PC-9 (cell line): ENCODE data around the gene TICAM2. TPM values are rescaled to one million over a fixed set of nuclear protein-coding genes. Genes with fewer than 3 reads are reported as not detected.

ENCODE experiments used
- BruUV-seq: library from RNA; stranded (reverse); fragments of 400-500 nt; replicated peaks from 2 replicates; lab custom pipeline; 2021; lab: Mats Ljungman, UMichigan
- CTCF ChIA-PET: fragments of 300-600 bp; sonication (Branson Sonifier 250); formaldehyde crosslinking; loops from one replicate; lab custom pipeline; 2022; ENCODE audit warnings: antibody characterized with exemption; lab: Charles Lee
- POLR2A ChIA-PET: fragments of 300-600 bp; sonication (Branson Sonifier 250); formaldehyde crosslinking; loops from one replicate; lab custom pipeline; 2022; ENCODE audit warnings: antibody characterized with exemption; ENCODE audit not compliant: unreplicated experiment; lab: Charles Lee
- DNase-seq, 2 experiments: peaks; one replicate each; pipeline versions ENCODE4 v3.0.0 to v3.0.0-alpha.2; 2015 to 2022; ENCODE audit warnings: mixed read lengths in 1 of 2
- H2AFZ ChIP-seq: fragments of 200-600 bp; sonication (generic); 2 replicates; pipeline ENCODE4 v1.8.1; 2017; ENCODE audit warnings: antibody characterized with exemption
- H3F3A ChIP-seq: fragments of 200-600 bp; sonication (generic); 2 replicates; pipeline ENCODE4 v1.8.1; 2017; ENCODE audit warnings: antibody characterized with exemption, mild to moderate bottlenecking, low read depth; ENCODE audit not compliant: insufficient read depth
- H3K27ac ChIP-seq: fragments of 200-600 bp; sonication (generic); 2 replicates; pipeline ENCODE4 v1.6.1; 2016; ENCODE audit warnings: mixed run types
- H3K27me3 ChIP-seq: fragments of 200-600 bp; sonication (generic); 2 replicates; pipeline ENCODE4 v1.6.1; 2016; ENCODE audit warnings: low read depth, mixed run types; ENCODE audit not compliant: insufficient read depth
- H3K36me3 ChIP-seq: fragments of 200-600 bp; sonication (generic); 2 replicates; pipeline ENCODE4 v1.6.1; 2016; ENCODE audit warnings: low read depth, mixed run types
- H3K4me1 ChIP-seq: fragments of 200-600 bp; sonication (generic); replicated peaks from 2 replicates; pipeline ENCODE4 v1.6.1; 2016; ENCODE audit warnings: mixed run types; ENCODE audit not compliant: insufficient read depth
- H3K4me2 ChIP-seq: fragments of 200-600 bp; sonication (generic); 2 replicates; pipeline ENCODE4 v1.6.1; 2017; ENCODE audit warnings: mixed run types
- H3K4me3 ChIP-seq: fragments of 200-600 bp; sonication (generic); 2 replicates; pipeline ENCODE4 v1.6.1; 2016; ENCODE audit warnings: mixed run types
- H3K79me2 ChIP-seq: fragments of 200-600 bp; sonication (generic); 2 replicates; pipeline ENCODE4 v1.6.1; 2017; ENCODE audit warnings: low read depth, mixed run types
- H3K9me2 ChIP-seq: fragments of 200-600 bp; sonication (generic); 2 replicates; pipeline ENCODE4 v1.8.1; 2017; ENCODE audit warnings: mild to moderate bottlenecking; ENCODE audit not compliant: insufficient read depth
- H3K9me3 ChIP-seq: fragments of 200-600 bp; sonication (generic); 2 replicates; pipeline ENCODE4 v1.8.1; 2016; ENCODE audit warnings: low read depth; ENCODE audit not compliant: insufficient read depth
- H4K20me1 ChIP-seq: fragments of 200-600 bp; sonication (generic); 2 replicates; pipeline ENCODE4 v1.8.1; 2017; ENCODE audit not compliant: insufficient read depth
- EZH2 ChIP-seq: fragments of 200-600 bp; sonication (generic); IDR thresholded peaks from 2 replicates; pipeline ENCODE4 v1.8.0; 2017; ENCODE audit warnings: antibody characterized with exemption, low read depth
- intact Hi-C: fragments of 100-400 bp; cut with micrococcal nuclease; formaldehyde crosslinking; loops from one replicate; pipeline ENCODE4 v1.10.0; 2022; ENCODE audit not compliant: unreplicated experiment
- total RNA-seq: library from RNA; stranded (reverse); gene quantifications from 2 replicates; pipeline ENCODE4 v1.2.3, GENCODE V29; 2021
- TF ChIP-seq, protein P1 (sequence below): fragments of 200-600 bp; sonication (generic); conservative IDR thresholded peaks from 2 replicates; pipeline ENCODE4 v1.6.1; 2017; ENCODE audit warnings: mixed run types, antibody characterized with exemption, mild to moderate bottlenecking, moderate library complexity

TICAM2 gene
- total RNA-seq, 1 experiment from 2014 or later = 1.8 TPM

- no peaks in the 10 kb centered on the region for H3K36me3 ChIP-seq
- no peaks in the 10 kb centered on the region for H3K79me2 ChIP-seq
- peaks cover 4% of the 10 kb centered on the region; the same call in 1 of the 2 replicates for H3F3A ChIP-seq
- no peaks in the 10 kb centered on the region for H4K20me1 ChIP-seq
- POLR2A ChIA-PET = no interaction called here
- no peaks in the 10 kb centered on the region for H3K27me3 ChIP-seq
- H3K4me2 ChIP-seq = no peak overlapping the region
- no TSS peak for BruUV-seq
- TF ChIP-seq, protein P1, sequence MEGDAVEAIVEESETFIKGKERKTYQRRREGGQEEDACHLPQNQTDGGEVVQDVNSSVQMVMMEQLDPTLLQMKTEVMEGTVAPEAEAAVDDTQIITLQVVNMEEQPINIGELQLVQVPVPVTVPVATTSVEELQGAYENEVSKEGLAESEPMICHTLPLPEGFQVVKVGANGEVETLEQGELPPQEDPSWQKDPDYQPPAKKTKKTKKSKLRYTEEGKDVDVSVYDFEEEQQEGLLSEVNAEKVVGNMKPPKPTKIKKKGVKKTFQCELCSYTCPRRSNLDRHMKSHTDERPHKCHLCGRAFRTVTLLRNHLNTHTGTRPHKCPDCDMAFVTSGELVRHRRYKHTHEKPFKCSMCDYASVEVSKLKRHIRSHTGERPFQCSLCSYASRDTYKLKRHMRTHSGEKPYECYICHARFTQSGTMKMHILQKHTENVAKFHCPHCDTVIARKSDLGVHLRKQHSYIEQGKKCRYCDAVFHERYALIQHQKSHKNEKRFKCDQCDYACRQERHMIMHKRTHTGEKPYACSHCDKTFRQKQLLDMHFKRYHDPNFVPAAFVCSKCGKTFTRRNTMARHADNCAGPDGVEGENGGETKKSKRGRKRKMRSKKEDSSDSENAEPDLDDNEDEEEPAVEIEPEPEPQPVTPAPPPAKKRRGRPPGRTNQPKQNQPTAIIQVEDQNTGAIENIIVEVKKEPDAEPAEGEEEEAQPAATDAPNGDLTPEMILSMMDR = no peak
- TF ChIP-seq EZH2 = no peak
- H3K4me3 ChIP-seq = no peak overlapping the region
- no peak overlapping the region for H2AFZ ChIP-seq
- H3K27ac ChIP-seq = no peak overlapping the region
- no peaks in the 10 kb centered on the region for H3K9me2 ChIP-seq
- no peak for DNase-seq
- CTCF ChIA-PET = no interaction called here
- H3K9me3 ChIP-seq = no peaks in the 10 kb centered on the region; the same call in 1 of the 2 replicates
- intact Hi-C loops = no loop called here
- peaks cover 21% of the 10 kb centered on the region for H3K4me1 ChIP-seq
Observed at GRCh38 chr5:115558388-115558956, 43.8 kb downstream of the TICAM2 start.

GRCh38 chr5:115557667-115558387 lies 44.5 kb downstream of the TICAM2 start:
- Histone ChIP-seq H4K20me1 (no peaks in the 10 kb centered on the region), H3F3A (peaks cover 4% of the 10 kb centered on the region; the same call in 1 of the 2 replicates), H3K4me1 (peaks cover 21% of the 10 kb centered on the region), H2AFZ (no peak overlapping the region), H3K9me3 (no peaks in the 10 kb centered on the region; the same call in 1 of the 2 replicates), H3K4me3 (no peak overlapping the region), H3K27me3 (no peaks in the 10 kb centered on the region), H3K27ac (no peak overlapping the region), H3K79me2 (no peaks in the 10 kb centered on the region), H3K4me2 (no peak overlapping the region), H3K36me3 (no peaks in the 10 kb centered on the region), H3K9me2 (no peaks in the 10 kb centered on the region)
- intact Hi-C loops = no loop called here
- DNase-seq = no peak
- ChIA-PET POLR2A (no interaction called here), CTCF (interaction anchor here (0.6 kb wide), 1 partner anchor 10 kb away, joined by 4 read pairs; no protein-coding TSS in a partner anchor)
- TF ChIP-seq, protein P1 = no peak
- no peak for TF ChIP-seq EZH2
- no TSS peak for BruUV-seq

DNA sequence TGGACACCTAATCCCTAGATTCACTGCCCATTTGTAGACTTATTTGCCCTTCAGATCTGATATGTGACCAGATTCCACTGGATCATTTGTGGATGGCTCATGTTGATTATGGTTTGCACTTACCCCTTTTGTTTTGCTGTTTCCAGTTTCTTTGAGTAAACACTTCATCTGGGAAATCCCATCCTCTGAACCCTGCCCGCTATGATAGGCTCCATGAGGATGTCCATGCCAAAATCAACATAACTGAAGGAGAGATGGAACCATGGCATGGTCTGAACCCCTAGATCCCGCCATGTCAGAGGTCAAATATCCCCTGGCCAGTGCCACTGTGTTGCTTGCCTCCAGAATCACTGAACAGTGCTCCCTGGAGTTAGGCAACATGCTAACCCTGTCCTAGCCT lies 46.0 kb downstream of the TICAM2 start:
- TF ChIP-seq EZH2 = no peak
- TF ChIP-seq, protein P1 = no peak
- intact Hi-C loops = no loop called here
- Histone ChIP-seq H2AFZ (no peak overlapping the region), H3K4me3 (no peak overlapping the region), H3K4me1 (peaks cover 27% of the 10 kb centered on the region), H3K36me3 (no peaks in the 10 kb centered on the region), H3K79me2 (no peaks in the 10 kb centered on the region), H3K4me2 (no peak overlapping the region), H3K27me3 (no peaks in the 10 kb centered on the region), H3F3A (peaks cover 4% of the 10 kb centered on the region; the same call in 1 of the 2 replicates), H3K27ac (no peak overlapping the region), H3K9me3 (no peaks in the 10 kb centered on the region; the same call in 1 of the 2 replicates), H3K9me2 (no peaks in the 10 kb centered on the region), H4K20me1 (no peaks in the 10 kb centered on the region)
- DNase-seq = no peak
- POLR2A ChIA-PET = no interaction called here
- CTCF ChIA-PET = no interaction called here
- BruUV-seq = no TSS peak
